Kidney (tissue), 14 donors: ENCODE results near the gene LIFR. TPM values are rescaled to one million over a fixed set of nuclear protein-coding genes. Genes with fewer than 3 reads are reported as not detected.
"Not testable (repeated sequence)": the region's sequence is repeated elsewhere in the genome, so short reads cannot be mapped to it uniquely, and the experiment has no call there.

Experiments
- DNase-seq, 5 donors: peaks; one replicate each; pipeline ENCODE4 v3.0.0-alpha.2; 2013 to 2020
- FAIRE-seq: peaks from 2 replicates; lab custom pipeline; 2012; peaks lifted over from hg19 to GRCh38; lab: Jason Lieb, UNC
- H3K27ac ChIP-seq, 2 donors: one replicate each; pipeline ENCODE4 v1.7.0; 2013; ENCODE audit warnings: low read depth in 2 of 2, low read length in 2 of 2, inconsistent platforms in 1 of 2
- H3K27me3 ChIP-seq: one replicate; pipeline ENCODE4 v1.7.1; 2013; ENCODE audit warnings: low read length, inconsistent platforms; ENCODE audit not compliant: control insufficient read depth, insufficient read depth
- H3K36me3 ChIP-seq, 3 donors: one replicate each; pipeline versions ENCODE4 v1.7.0 to v1.7.1; 2013; ENCODE audit warnings: low read length in 3 of 3, control low read depth in 1 of 3, inconsistent platforms in 1 of 3; ENCODE audit not compliant: insufficient read depth in 3 of 3, control insufficient read depth in 2 of 3
- H3K4me1 ChIP-seq, 3 donors: one replicate each; pipeline versions ENCODE4 v1.7.0 to v1.7.1; 2013; ENCODE audit warnings: low read length in 3 of 3, inconsistent platforms in 1 of 3, low read depth in 1 of 3; ENCODE audit not compliant: control insufficient read depth in 2 of 3, insufficient read depth in 2 of 3
- H3K4me3 ChIP-seq, 3 donors: one replicate each; pipeline versions ENCODE4 v1.7.0 to v1.8.1; 2013; ENCODE audit warnings: low read length in 3 of 3, control low read depth in 1 of 3, inconsistent platforms in 1 of 3
- H3K9ac ChIP-seq, 3 donors: one replicate each; pipeline versions ENCODE4 v1.7.0 to v1.7.1; 2013; ENCODE audit warnings: low read length in 3 of 3, control low read depth in 1 of 3, inconsistent platforms in 1 of 3
- H3K9me3 ChIP-seq, 3 donors: one replicate each; pipeline versions ENCODE4 v1.7.0 to v1.7.1; 2013; ENCODE audit warnings: low read length in 3 of 3, control low read depth in 1 of 3, inconsistent platforms in 1 of 3; ENCODE audit not compliant: control insufficient read depth in 2 of 3, insufficient read depth in 1 of 3
- CTCF ChIP-seq: IDR thresholded peaks from 3 replicates; pipeline ENCODE4 v1.5.1; 2012; ENCODE audit warnings: mild to moderate bottlenecking, moderate library complexity, borderline replicate concordance; ENCODE audit not compliant: insufficient read depth; ENCODE audit errors: extremely low read depth
- intact Hi-C: fragments of 100-400 bp; cut with DNase I; formaldehyde crosslinking; loops from one replicate; pipeline ENCODE4 v1.11.1; 2022
- polyA plus RNA-seq: library from polyadenylated mRNA; stranded (reverse); fragments of 350-450 nt; fragmentation: Illumina TruSeq; extraction: RNeasy Lipid Tissue Mini Kit (QIAGEN cat#74804); gene quantifications from one replicate; pipeline ENCODE4 v1.2.3, GENCODE V29; 2014; ENCODE audit warnings: low read depth, low replicate concordance; ENCODE audit not compliant: insufficient read depth
- total RNA-seq: library from RNA; stranded (reverse); fragmentation: NEBNext Ultra II Directional; extraction: Animal tissue kit (Norgen Biotek cat#: 25700); gene quantifications from one replicate; pipeline ENCODE4 v1.2.1, GENCODE V29; 2021
- donor health status: control.
- donor health status: control.
- donor health status: control.
- donor health status: control.
- donor health status: control.
- donor health status: DM: yes; HTN: yes; CAD: no.
- donor health status: Normal renal cell carcinoma (clear cell type).

LIFR gene
- total and polyA plus RNA-seq, 2 donors from 2014 or later, result 8.5 to 90.1 TPM

GRCh38 chr5:38527475-38527874 is 29.0 kb downstream of the LIFR start:
- DNase-seq, result no peak
- Histone ChIP-seq H3K27ac (no peak overlapping the region), H3K27me3 (no peaks in the 10 kb centered on the region), H3K9me3 (no peaks in the 10 kb centered on the region), H3K9ac (no peak overlapping the region), H3K36me3 (peaks cover 5 to 36% (median 11%) of the 10 kb centered on the region in 3 donors), H3K4me1 (peaks cover 0 to 10% (median 9%) of the 10 kb centered on the region in 3 donors), H3K4me3 (no peak overlapping the region)
- FAIRE-seq, result no peak
- intact Hi-C loops, result no loop called here
- TF ChIP-seq CTCF, result no peak

GRCh38 chr5:38524022-38524421 is 32.4 kb downstream of the LIFR start:
- no peak for DNase-seq
- Histone ChIP-seq H3K36me3 (peaks cover 15 to 54% (median 17%) of the 10 kb centered on the region in 3 donors), H3K4me1 (peaks cover 0 to 7% (median 0%) of the 10 kb centered on the region in 3 donors), H3K4me3 (no peak overlapping the region), H3K27ac (no peak overlapping the region), H3K27me3 (no peaks in the 10 kb centered on the region), H3K9ac (no peak overlapping the region), H3K9me3 (no peaks in the 10 kb centered on the region)
- TF ChIP-seq CTCF, result no peak
- intact Hi-C loops, result no loop called here
- FAIRE-seq, result no peak

- Histone ChIP-seq H3K9ac (no peak overlapping the region), H3K36me3 (peaks cover 9 to 43% (median 12%) of the 10 kb centered on the region in 3 donors), H3K4me1 (no peaks in the 10 kb centered on the region), H3K4me3 (no peak overlapping the region), H3K27ac (no peak overlapping the region), H3K9me3 (no peaks in the 10 kb centered on the region), H3K27me3 (no peaks in the 10 kb centered on the region)
- no peak for FAIRE-seq
- intact Hi-C loops, result no loop called here
- DNase-seq, result no peak
- TF ChIP-seq CTCF, result no peak
Measured at GRCh38 chr5:38519476-38519875, 37.0 kb downstream of the LIFR start.

- TF ChIP-seq CTCF, result no peak
- H3K9ac ChIP-seq, result no peak overlapping the region
Measured at GRCh38 chr5:38518341-38518740, 38.1 kb downstream of the LIFR start.

GRCh38 chr5:38516649-38517048 is 39.8 kb downstream of the LIFR start:
- H3K4me3 ChIP-seq, H3K4me1 ChIP-seq, FAIRE-seq, intact Hi-C loops, H3K27me3 ChIP-seq, DNase-seq, H3K27ac ChIP-seq, H3K9ac ChIP-seq, H3K9me3 ChIP-seq: not testable (repeated sequence)
- H3K36me3 ChIP-seq, result peaks cover 4 to 30% (median 7%) of the 10 kb centered on the region in 3 donors

More at GRCh38 chr5:38518341-38518740, 38.1 kb downstream of the LIFR start:
- Histone ChIP-seq H3K4me1 (no peaks in the 10 kb centered on the region), H3K36me3 (peaks cover 4 to 38% (median 12%) of the 10 kb centered on the region in 3 donors), H3K27ac (no peak overlapping the region), H3K9me3 (no peaks in the 10 kb centered on the region), H3K27me3 (no peaks in the 10 kb centered on the region), H3K4me3 (no peak overlapping the region)
- FAIRE-seq (no peak), DNase-seq (no peak)
- intact Hi-C loops, result no loop called here
